Neural cell (in vitro differentiated cells): ENCODE results near the gene CLEC3B. TPM values are rescaled to one million over a fixed set of nuclear protein-coding genes. Genes with fewer than 3 reads are reported as not detected.
"Not testable (repeated sequence)": the region's sequence is repeated elsewhere in the genome, so short reads cannot be mapped to it uniquely, and the experiment has no call there.

ENCODE experiments used
- H2AFZ ChIP-seq: fragments of 200-600, 300-800 bp; sonication (generic), shearing (Covaris generic); 2 replicates; pipeline ENCODE4 v1.6.0; 2014; ENCODE audit warnings: low read depth, mild to moderate bottlenecking, antibody characterized with exemption, low read length, moderate library complexity
- H3F3A ChIP-seq: fragments of 200-600 bp; shearing (Covaris generic); 2 replicates; pipeline ENCODE4 v1.6.1; 2016; ENCODE audit warnings: mild to moderate bottlenecking, moderate library complexity, mixed read lengths, antibody characterized with exemption, low read length; ENCODE audit not compliant: insufficient read depth, poor library complexity, severe bottlenecking
- H3K27ac ChIP-seq: fragments of 200-600, 300-800 bp; sonication (generic), shearing (Covaris generic); 2 replicates; pipeline ENCODE4 v1.5.1; 2014; ENCODE audit warnings: mild to moderate bottlenecking, low read length, moderate library complexity
- H3K27me3 ChIP-seq: fragments of 300-800, 200-600 bp; sonication (generic), shearing (Covaris generic); 2 replicates; pipeline ENCODE4 v1.6.0; 2014; ENCODE audit warnings: mild to moderate bottlenecking, low read depth, low read length, moderate library complexity; ENCODE audit not compliant: insufficient read depth
- H3K36me3 ChIP-seq: fragments of 300-800, 200-600 bp; sonication (generic), shearing (Covaris generic); 2 replicates; pipeline ENCODE4 v1.5.1; 2014; ENCODE audit warnings: mild to moderate bottlenecking, antibody characterized with exemption, low read length, moderate library complexity; ENCODE audit not compliant: insufficient read depth
- H3K4me2 ChIP-seq: fragments of 300-800, 200-600 bp; sonication (generic), shearing (Covaris generic); 2 replicates; pipeline ENCODE4 v1.6.0; 2014; ENCODE audit warnings: mild to moderate bottlenecking, low read length
- H3K4me3 ChIP-seq: fragments of 300-800, 200-600 bp; sonication (generic), shearing (Covaris generic); 2 replicates; pipeline ENCODE4 v1.5.1; 2014; ENCODE audit warnings: mild to moderate bottlenecking, low read length, moderate library complexity
- H3K79me2 ChIP-seq: fragments of 200-600 bp; shearing (Covaris generic); replicated peaks from 2 replicates; pipeline ENCODE4 v1.6.0; 2014; ENCODE audit warnings: mild to moderate bottlenecking, low read length, moderate library complexity; ENCODE audit not compliant: insufficient read depth
- H3K9ac ChIP-seq: fragments of 300-800, 200-600 bp; sonication (generic), shearing (Covaris generic); 2 replicates; pipeline ENCODE4 v1.6.1; 2016; ENCODE audit warnings: mild to moderate bottlenecking, low read length, mixed read lengths
- H3K9me2 ChIP-seq: fragments of 200-600 bp; shearing (Covaris generic); 2 replicates; pipeline ENCODE4 v1.6.1; 2016; ENCODE audit warnings: mild to moderate bottlenecking, low read length, mixed read lengths; ENCODE audit not compliant: insufficient read depth
- H3K9me3 ChIP-seq: fragments of 200-600, 300-800 bp; sonication (generic), shearing (Covaris generic); 2 replicates; pipeline ENCODE4 v1.6.1; 2016; ENCODE audit warnings: mild to moderate bottlenecking, mixed run types, low read length, moderate library complexity, mixed read lengths
- H4K20me1 ChIP-seq: fragments of 200-600 bp; shearing (Covaris generic); 2 replicates; pipeline ENCODE4 v1.6.1; 2016; ENCODE audit warnings: mild to moderate bottlenecking, mixed run types; ENCODE audit not compliant: insufficient read depth
- EP300 ChIP-seq: fragments of 450-650 bp; conservative IDR thresholded peaks from 2 replicates; pipeline ENCODE4 v1.6.1; 2014; ENCODE audit warnings: antibody characterized with exemption, mild to moderate bottlenecking, moderate library complexity; ENCODE audit not compliant: poor library complexity, severe bottlenecking
- EZH2 ChIP-seq: fragments of 200-600, 300-800 bp; shearing (Covaris generic), sonication (generic); IDR thresholded peaks from 2 replicates; pipeline ENCODE4 v1.6.1; 2014; ENCODE audit warnings: antibody characterized with exemption, low read length, borderline replicate concordance, mild to moderate bottlenecking; ENCODE audit not compliant: insufficient read depth, poor library complexity, severe bottlenecking
- MXI1 ChIP-seq: fragments of 450-650 bp; conservative IDR thresholded peaks from 2 replicates; pipeline ENCODE4 v1.6.1; 2014; ENCODE audit warnings: antibody characterized with exemption, mild to moderate bottlenecking; ENCODE audit not compliant: poor library complexity, severe bottlenecking
- POLR2AphosphoS5 ChIP-seq: IDR thresholded peaks from 2 replicates; pipeline ENCODE4 v1.6.1; 2012
- RAD21 ChIP-seq: fragments of 450-650 bp; conservative IDR thresholded peaks from 2 replicates; pipeline ENCODE4 v1.6.1; 2014; ENCODE audit warnings: antibody characterized with exemption, mild to moderate bottlenecking, moderate library complexity
- REST ChIP-seq: IDR thresholded peaks from 2 replicates; pipeline ENCODE4 v1.6.1; 2012; ENCODE audit warnings: borderline replicate concordance
- SMC3 ChIP-seq: fragments of 450-650 bp; conservative IDR thresholded peaks from 2 replicates; pipeline ENCODE4 v1.6.1; 2014; ENCODE audit warnings: antibody characterized with exemption, mild to moderate bottlenecking, moderate library complexity; ENCODE audit not compliant: poor library complexity
- TAF1 ChIP-seq: IDR thresholded peaks from 2 replicates; pipeline ENCODE4 v1.6.1; 2012; ENCODE audit warnings: low read depth
- polyA plus RNA-seq: library from polyadenylated mRNA; depleted of rRNA; stranded (reverse); fragments of >200 nt; gene quantifications from 2 replicates; pipeline ENCODE4 v1.2.3, GENCODE V29; 2014
- TF ChIP-seq, protein P1 (sequence below): fragments of 450-650 bp; IDR thresholded peaks from 2 replicates; pipeline ENCODE4 v1.5.1; 2014; ENCODE audit warnings: antibody characterized with exemption, mild to moderate bottlenecking, moderate library complexity; ENCODE audit not compliant: poor library complexity, severe bottlenecking

The CLEC3B gene
- polyA plus RNA-seq, 1 donor from 2014 or later = 2.6 TPM

DNA sequence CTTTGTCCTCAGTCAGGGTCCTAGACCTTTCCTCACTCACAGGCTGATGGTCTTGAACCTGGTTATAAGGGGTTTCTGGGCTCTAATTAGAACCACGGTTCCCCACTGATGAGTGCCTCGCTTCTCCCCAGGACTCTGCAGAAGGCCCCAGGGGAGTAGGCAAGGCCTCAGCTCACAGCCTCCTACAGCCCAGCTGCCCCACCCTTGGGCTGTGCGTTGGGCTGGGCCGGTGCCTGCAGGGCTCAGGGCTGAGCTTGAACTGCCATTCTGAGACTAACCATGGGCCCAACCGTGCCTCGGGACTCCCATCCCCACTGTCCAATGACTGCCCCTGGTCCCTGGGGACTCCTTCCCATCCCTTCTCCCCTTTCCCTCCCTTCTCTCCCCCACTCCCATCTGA is 25.6 kb downstream of the CLEC3B start:
- H3K9me2 ChIP-seq = no peaks in the 10 kb centered on the region
- H2AFZ ChIP-seq = no peak overlapping the region
- H4K20me1 ChIP-seq = no peaks in the 10 kb centered on the region
- H3K27me3 ChIP-seq = no peaks in the 10 kb centered on the region
- H3K27ac ChIP-seq = no peak overlapping the region
- no peak overlapping the region for H3K4me3 ChIP-seq
- no peaks in the 10 kb centered on the region for H3K9me3 ChIP-seq
- no peaks in the 10 kb centered on the region for H3F3A ChIP-seq
- no peaks in the 10 kb centered on the region for H3K79me2 ChIP-seq
- H3K9ac ChIP-seq = no peak overlapping the region
- H3K4me2 ChIP-seq = no peak overlapping the region
- TF ChIP-seq EP300 (no peak), SMC3 (no peak), TAF1 (no peak), RAD21 (no peak), POLR2AphosphoS5 (no peak), EZH2 (no peak), MXI1 (no peak), REST (no peak)
- TF ChIP-seq, protein P1, sequence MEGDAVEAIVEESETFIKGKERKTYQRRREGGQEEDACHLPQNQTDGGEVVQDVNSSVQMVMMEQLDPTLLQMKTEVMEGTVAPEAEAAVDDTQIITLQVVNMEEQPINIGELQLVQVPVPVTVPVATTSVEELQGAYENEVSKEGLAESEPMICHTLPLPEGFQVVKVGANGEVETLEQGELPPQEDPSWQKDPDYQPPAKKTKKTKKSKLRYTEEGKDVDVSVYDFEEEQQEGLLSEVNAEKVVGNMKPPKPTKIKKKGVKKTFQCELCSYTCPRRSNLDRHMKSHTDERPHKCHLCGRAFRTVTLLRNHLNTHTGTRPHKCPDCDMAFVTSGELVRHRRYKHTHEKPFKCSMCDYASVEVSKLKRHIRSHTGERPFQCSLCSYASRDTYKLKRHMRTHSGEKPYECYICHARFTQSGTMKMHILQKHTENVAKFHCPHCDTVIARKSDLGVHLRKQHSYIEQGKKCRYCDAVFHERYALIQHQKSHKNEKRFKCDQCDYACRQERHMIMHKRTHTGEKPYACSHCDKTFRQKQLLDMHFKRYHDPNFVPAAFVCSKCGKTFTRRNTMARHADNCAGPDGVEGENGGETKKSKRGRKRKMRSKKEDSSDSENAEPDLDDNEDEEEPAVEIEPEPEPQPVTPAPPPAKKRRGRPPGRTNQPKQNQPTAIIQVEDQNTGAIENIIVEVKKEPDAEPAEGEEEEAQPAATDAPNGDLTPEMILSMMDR = no peak
- H3K36me3 ChIP-seq = no peaks in the 10 kb centered on the region

- not testable (repeated sequence) for H3K36me3 ChIP-seq, H2AFZ ChIP-seq, H3K4me3 ChIP-seq, H3K27ac ChIP-seq, H3K27me3 ChIP-seq, H3K9ac ChIP-seq, H3F3A ChIP-seq, H3K9me2 ChIP-seq, H4K20me1 ChIP-seq, H3K9me3 ChIP-seq, H3K4me2 ChIP-seq, H3K79me2 ChIP-seq
Observed at GRCh38 chr3:45053805-45054195, 27.7 kb downstream of the CLEC3B start.

GRCh38 chr3:45054196-45054857 is 28.2 kb downstream of the CLEC3B start:
- no peaks in the 10 kb centered on the region for H3K36me3 ChIP-seq
- no peak overlapping the region for H3K4me2 ChIP-seq
- no peak overlapping the region for H2AFZ ChIP-seq
- H3K4me3 ChIP-seq = no peak overlapping the region
- H3K27ac ChIP-seq = no peak overlapping the region
- TF ChIP-seq TAF1 (no peak), MXI1 (no peak), EZH2 (no peak), RAD21 (no peak), REST (no peak), EP300 (no peak), POLR2AphosphoS5 (no peak)
- TF ChIP-seq, protein P1 = no peak
- no peak overlapping the region for H3K9ac ChIP-seq
- H3F3A ChIP-seq = no peaks in the 10 kb centered on the region
- no peaks in the 10 kb centered on the region for H3K9me2 ChIP-seq
- no peaks in the 10 kb centered on the region for H3K27me3 ChIP-seq
- H4K20me1 ChIP-seq = no peaks in the 10 kb centered on the region
- no peaks in the 10 kb centered on the region for H3K79me2 ChIP-seq
- no peaks in the 10 kb centered on the region for H3K9me3 ChIP-seq
